ENCODE results near the gene CMIP. TPM values are rescaled to one million over a fixed set of nuclear protein-coding genes. Genes with fewer than 3 reads are reported as not detected.

The CMIP gene
- polyA plus RNA-seq, 1 experiment = 2.7 TPM

- TF ChIP-seq CTCF (IDR thresholded peaks at IDR 0.05; ENCODE audit: low read depth, low read length) = no peak
- Histone ChIP-seq H3K27me3 (ENCODE audit: control insufficient read depth, insufficient read depth, low read length) (no peaks in the 10 kb centered on the region), H3K9me3 (ENCODE audit: control insufficient read depth, insufficient read depth, low read length) (peaks cover 9% of the 10 kb centered on the region), H3K27ac (ENCODE audit: low read depth, low read length) (no peak overlapping the region), H3K4me3 (ENCODE audit: low read depth, low read length) (no peak overlapping the region)
- no peak for DNase-seq (ENCODE audit: low read depth, low spot score)
- CTCF ChIA-PET = no interaction called here
- POLR2A ChIA-PET = no interaction called here
These were observed 197.5 kb downstream of the CMIP start for GRCh38 chr16:81642107-81642436.

- no peak for TF ChIP-seq CTCF (IDR thresholded peaks at IDR 0.05; ENCODE audit: low read depth, low read length)
- DNase-seq (ENCODE audit: low read depth, low spot score) = no peak
- H3K27ac ChIP-seq (ENCODE audit: low read depth, low read length) = no peak overlapping the region
- no peak overlapping the region for H3K4me3 ChIP-seq (ENCODE audit: low read depth, low read length)
- H3K27me3 ChIP-seq (ENCODE audit: control insufficient read depth, insufficient read depth, low read length) = no peaks in the 10 kb centered on the region
- POLR2A ChIA-PET = no interaction called here
- H3K9me3 ChIP-seq (ENCODE audit: control insufficient read depth, insufficient read depth, low read length) = peaks cover 9% of the 10 kb centered on the region; the same call in 1 of the 2 replicates
- CTCF ChIA-PET = no interaction called here
These were observed 198.3 kb downstream of the CMIP start for GRCh38 chr16:81642943-81643342.

- no peaks in the 10 kb centered on the region for H3K27me3 ChIP-seq (ENCODE audit: control insufficient read depth, insufficient read depth, low read length)
- no peak for TF ChIP-seq CTCF (IDR thresholded peaks at IDR 0.05; ENCODE audit: low read depth, low read length)
- H3K27ac ChIP-seq (ENCODE audit: low read depth, low read length) = peak overlapping the region; percentile 11
- no peak overlapping the region for H3K4me3 ChIP-seq (ENCODE audit: low read depth, low read length)
- POLR2A ChIA-PET = no interaction called here
- CTCF ChIA-PET = no interaction called here
- peaks cover 9% of the 10 kb centered on the region; the same call in 1 of the 2 replicates for H3K9me3 ChIP-seq (ENCODE audit: control insufficient read depth, insufficient read depth, low read length)
- peak; percentile 42 for DNase-seq (ENCODE audit: low read depth, low spot score)
These were observed 200.7 kb downstream of the CMIP start for GRCh38 chr16:81645266-81645694.

GRCh38 chr16:81645925-81646324, 201.3 kb downstream of the CMIP start:
- Histone ChIP-seq H3K9me3 (ENCODE audit: control insufficient read depth, insufficient read depth, low read length) (peaks cover 9% of the 10 kb centered on the region; the same call in 1 of the 2 replicates), H3K27ac (ENCODE audit: low read depth, low read length) (no peak overlapping the region), H3K4me3 (ENCODE audit: low read depth, low read length) (no peak overlapping the region), H3K27me3 (ENCODE audit: control insufficient read depth, insufficient read depth, low read length) (no peaks in the 10 kb centered on the region)
- POLR2A ChIA-PET = no interaction called here
- no peak for DNase-seq (ENCODE audit: low read depth, low spot score)
- no peak for TF ChIP-seq CTCF (IDR thresholded peaks at IDR 0.05; ENCODE audit: low read depth, low read length)
- CTCF ChIA-PET = no interaction called here

GRCh38 chr16:81646561-81646960, 202.0 kb downstream of the CMIP start:
- Histone ChIP-seq H3K27ac (ENCODE audit: low read depth, low read length) (no peak overlapping the region), H3K27me3 (ENCODE audit: control insufficient read depth, insufficient read depth, low read length) (no peaks in the 10 kb centered on the region), H3K9me3 (ENCODE audit: control insufficient read depth, insufficient read depth, low read length) (peaks cover 9% of the 10 kb centered on the region; the same call in 1 of the 2 replicates), H3K4me3 (ENCODE audit: low read depth, low read length) (no peak overlapping the region)
- DNase-seq (ENCODE audit: low read depth, low spot score) = peak; percentile 41
- TF ChIP-seq CTCF (IDR thresholded peaks at IDR 0.05; ENCODE audit: low read depth, low read length) = no peak
- POLR2A ChIA-PET = no interaction called here
- CTCF ChIA-PET = no interaction called here
